GM12891 (cell line): ENCODE results near the gene RACK1.

Experiments used
- PAX5 ChIP-seq: IDR thresholded peaks from 2 replicates; pipeline ENCODE4 v1.6.1; 2011; ENCODE audit warnings: low read length, moderate library complexity, mild to moderate bottlenecking; ENCODE audit not compliant: insufficient read depth, severe bottlenecking
- POLR2A ChIP-seq: IDR thresholded peaks from 2 replicates; pipeline ENCODE4 v1.6.1; 2011; ENCODE audit warnings: low read depth, low read length, control low read depth
- POLR2AphosphoS5 ChIP-seq: IDR thresholded peaks from 2 replicates; pipeline ENCODE4 v1.6.1; 2011; ENCODE audit warnings: low read depth, low read length, control low read depth
- SPI1 ChIP-seq: IDR thresholded peaks from 2 replicates; pipeline ENCODE4 v1.6.1; 2011; ENCODE audit warnings: low read depth, low read length, control low read depth
- TAF1 ChIP-seq: IDR thresholded peaks from 2 replicates; pipeline ENCODE4 v1.6.1; 2011; ENCODE audit warnings: low read depth, low read length, control low read depth

DNA sequence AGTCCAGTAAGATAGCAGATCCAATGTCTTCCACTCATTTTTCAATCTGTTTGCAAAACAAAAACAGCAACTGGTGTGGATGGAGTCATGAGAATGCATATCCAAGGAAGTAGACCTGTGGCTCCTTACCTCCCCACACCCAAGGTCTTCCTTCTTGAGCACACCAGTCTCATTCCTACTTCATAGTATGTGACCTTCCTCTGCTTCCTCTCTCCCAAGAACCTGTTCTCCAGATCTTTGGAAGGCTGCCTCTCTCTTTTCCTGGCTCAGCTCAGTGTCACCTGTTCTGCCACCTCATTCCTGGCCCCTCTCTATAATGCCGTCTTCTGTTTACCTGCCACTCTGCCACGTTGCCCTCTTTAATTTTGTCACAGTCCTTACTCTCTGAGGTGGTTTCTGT lies 30.8 kb downstream of the RACK1 start:
- no peak for TF ChIP-seq POLR2A
- TF ChIP-seq PAX5, result no peak
- no peak for TF ChIP-seq POLR2AphosphoS5
- no peak for TF ChIP-seq SPI1
- TF ChIP-seq TAF1, result no peak
